T-helper 2 cell treated with Interferon-gamma antibody and Interleukin-4, amounts not matched to agents 5 μg/mL and 100 μg/mL, for 36 hours (primary cell): Measurements from ENCODE around the gene RGS7.

Source experiments
- DNase-seq: peaks from one replicate; pipeline ENCODE4 v3.0.0; 2021; ENCODE audit warnings: low spot score
- H3K27ac Mint-ChIP-seq: one replicate; pipeline ENCODE4 v1.8.0; 2021; ENCODE audit warnings: mild to moderate bottlenecking, mixed read lengths
- H3K27me3 Mint-ChIP-seq: one replicate; pipeline ENCODE4 v1.8.0; 2021; ENCODE audit warnings: low read depth, mixed read lengths
- H3K36me3 Mint-ChIP-seq: one replicate; pipeline ENCODE4 v1.8.0; 2021; ENCODE audit warnings: low read depth, mixed read lengths
- H3K4me1 Mint-ChIP-seq: one replicate; pipeline ENCODE4 v1.8.0; 2021; ENCODE audit warnings: low read depth, mixed read lengths
- H3K4me3 Mint-ChIP-seq: one replicate; pipeline ENCODE4 v1.8.0; 2022; ENCODE audit warnings: mild to moderate bottlenecking, moderate library complexity, mixed read lengths
- H3K9me3 Mint-ChIP-seq: one replicate; pipeline ENCODE4 v1.8.0; 2021; ENCODE audit warnings: mixed read lengths

The RGS7 gene

DNA sequence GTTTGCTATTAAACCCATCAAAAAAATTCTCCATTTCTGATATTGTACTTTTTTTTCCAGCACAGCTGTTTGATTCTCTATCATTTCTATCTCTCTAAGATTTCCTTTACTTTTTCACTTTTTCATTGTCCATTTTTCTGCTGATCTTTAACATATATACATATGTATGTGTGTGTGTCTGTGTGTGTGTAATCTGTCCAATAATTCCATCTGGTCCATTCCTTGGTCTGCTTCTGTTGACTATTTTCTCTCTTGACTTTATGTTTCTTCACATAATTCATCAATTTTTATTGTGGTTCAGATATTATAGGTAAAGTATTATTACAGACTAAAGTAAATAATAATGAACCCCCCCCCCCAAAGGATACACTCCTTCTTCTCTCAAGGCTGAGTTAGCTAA, 84.2 kb downstream of the RGS7 start:
- H3K9me3 Mint-ChIP-seq, result peaks cover 52% of the 10 kb centered on the region
- H3K4me1 Mint-ChIP-seq, result no peaks in the 10 kb centered on the region
- H3K4me3 Mint-ChIP-seq, result no peak overlapping the region
- H3K36me3 Mint-ChIP-seq, result no peaks in the 10 kb centered on the region
- no peaks in the 10 kb centered on the region for H3K27me3 Mint-ChIP-seq
- H3K27ac Mint-ChIP-seq, result no peak overlapping the region
- DNase-seq, result no peak

DNA sequence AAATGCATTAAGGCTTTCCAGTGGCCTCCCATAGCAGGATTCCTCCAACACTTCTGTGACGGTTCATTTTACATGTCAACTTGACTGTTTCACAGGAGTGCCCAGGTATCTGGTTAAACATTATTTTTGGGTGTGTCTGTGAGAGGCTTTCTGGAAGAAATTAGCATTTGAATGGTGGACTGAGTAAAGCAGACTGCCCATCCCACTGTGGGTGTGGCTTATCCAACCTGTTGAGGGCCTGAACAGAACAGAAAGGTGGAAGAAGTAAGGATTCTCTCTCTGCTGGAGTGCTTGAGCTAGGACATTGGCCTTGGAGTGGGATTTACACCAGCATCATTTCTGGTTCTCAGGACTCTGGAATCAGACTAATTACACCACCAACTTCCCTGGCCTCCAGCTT, 85.6 kb downstream of the RGS7 start:
- no peak overlapping the region for H3K4me3 Mint-ChIP-seq
- no peaks in the 10 kb centered on the region for H3K4me1 Mint-ChIP-seq
- no peak for DNase-seq
- H3K27me3 Mint-ChIP-seq, result no peaks in the 10 kb centered on the region
- H3K36me3 Mint-ChIP-seq, result no peaks in the 10 kb centered on the region
- peaks cover 46% of the 10 kb centered on the region for H3K9me3 Mint-ChIP-seq
- no peak overlapping the region for H3K27ac Mint-ChIP-seq

DNA sequence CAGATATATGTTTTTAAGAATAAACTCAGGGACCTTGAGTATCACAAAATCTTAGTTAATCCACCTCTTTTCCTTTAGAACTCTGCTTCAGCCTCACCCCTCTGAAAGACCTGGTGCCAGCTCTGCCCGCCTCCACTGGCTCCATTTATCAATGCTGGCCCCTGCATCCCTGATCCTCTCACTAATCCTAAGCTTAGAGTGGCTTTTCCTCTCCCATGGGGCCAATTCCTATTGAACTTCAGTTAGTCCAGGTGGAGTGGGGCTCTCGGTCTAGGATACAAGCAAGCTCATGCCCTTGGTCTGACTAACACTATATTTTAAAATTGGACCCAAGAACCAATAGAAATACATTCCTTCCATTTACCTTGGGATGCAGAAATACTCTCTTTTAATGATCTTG, 87.0 kb downstream of the RGS7 start:
- DNase-seq, result no peak
- peaks cover 40% of the 10 kb centered on the region for H3K9me3 Mint-ChIP-seq
- no peak overlapping the region for H3K27ac Mint-ChIP-seq
- no peaks in the 10 kb centered on the region for H3K27me3 Mint-ChIP-seq
- no peaks in the 10 kb centered on the region for H3K4me1 Mint-ChIP-seq
- H3K36me3 Mint-ChIP-seq, result no peaks in the 10 kb centered on the region
- H3K4me3 Mint-ChIP-seq, result no peak overlapping the region

DNA sequence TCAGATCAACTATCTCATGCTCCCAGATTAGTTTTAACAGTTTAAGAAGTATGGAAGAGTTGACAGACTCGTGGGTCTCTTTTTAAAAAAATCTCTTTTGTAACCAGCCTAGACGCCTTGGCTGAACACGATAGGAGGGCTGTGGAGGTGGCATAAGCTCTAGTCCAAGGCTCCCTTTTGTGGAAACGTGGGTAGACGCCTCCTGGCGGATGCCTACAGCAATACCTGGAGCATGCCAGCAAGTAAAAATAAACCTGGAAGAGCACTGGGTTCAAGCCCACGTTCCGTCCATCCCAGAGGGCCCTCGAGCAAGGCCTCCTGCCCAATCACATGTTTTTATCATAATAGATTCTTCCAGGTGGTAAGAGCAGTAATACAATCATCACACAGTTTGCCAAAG, 87.9 kb downstream of the RGS7 start:
- peaks cover 35% of the 10 kb centered on the region for H3K9me3 Mint-ChIP-seq
- H3K4me1 Mint-ChIP-seq, result no peaks in the 10 kb centered on the region
- H3K27me3 Mint-ChIP-seq, result no peaks in the 10 kb centered on the region
- no peak for DNase-seq
- H3K4me3 Mint-ChIP-seq, result no peak overlapping the region
- no peaks in the 10 kb centered on the region for H3K36me3 Mint-ChIP-seq
- no peak overlapping the region for H3K27ac Mint-ChIP-seq

DNA sequence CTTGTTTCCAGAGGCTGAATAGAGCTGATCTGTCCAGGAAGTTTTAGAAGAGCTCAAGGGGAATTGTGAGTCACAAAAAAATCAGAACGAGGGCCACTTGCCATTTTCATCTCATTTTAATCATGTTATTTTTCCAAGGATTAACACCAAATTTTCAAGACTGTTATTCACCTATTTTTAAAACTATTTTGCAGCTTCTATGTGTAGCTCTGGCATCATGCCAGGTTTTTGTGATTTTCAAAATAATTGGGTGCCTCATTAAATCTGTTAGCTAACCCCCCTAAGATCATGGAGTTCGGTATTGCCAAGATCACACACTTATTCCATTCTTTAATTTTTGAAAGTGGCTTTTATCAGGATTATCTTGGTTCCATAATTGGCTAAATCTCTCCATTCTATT, 90.9 kb downstream of the RGS7 start:
- Mint-ChIP-seq H3K36me3 (no peaks in the 10 kb centered on the region), H3K4me3 (no peak overlapping the region), H3K27ac (no peak overlapping the region), H3K27me3 (no peaks in the 10 kb centered on the region), H3K4me1 (no peaks in the 10 kb centered on the region), H3K9me3 (peaks cover 11% of the 10 kb centered on the region)
- no peak for DNase-seq

DNA sequence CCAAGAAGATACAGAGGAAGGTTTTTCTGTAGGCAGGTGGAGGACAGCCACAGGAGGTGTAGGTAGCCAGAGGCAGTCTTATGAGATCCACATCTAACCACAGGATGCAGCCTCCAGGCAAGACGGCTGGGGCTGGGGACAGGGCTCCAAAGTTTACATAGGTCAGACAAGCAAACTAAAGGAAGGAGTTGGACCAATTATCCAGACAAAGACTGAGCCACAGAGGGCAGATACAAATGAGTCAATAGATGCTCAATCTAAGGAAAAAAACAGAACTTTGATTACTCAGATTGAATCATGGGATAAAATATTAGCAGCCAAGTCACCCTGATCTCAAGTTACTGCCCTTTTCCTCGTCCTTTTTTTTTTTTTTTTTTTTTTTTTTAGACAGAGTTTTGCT, 91.6 kb downstream of the RGS7 start:
- H3K27me3 Mint-ChIP-seq, result no peaks in the 10 kb centered on the region
- peaks cover 11% of the 10 kb centered on the region for H3K9me3 Mint-ChIP-seq
- H3K4me3 Mint-ChIP-seq, result no peak overlapping the region
- no peak overlapping the region for H3K27ac Mint-ChIP-seq
- no peaks in the 10 kb centered on the region for H3K36me3 Mint-ChIP-seq
- no peak for DNase-seq
- H3K4me1 Mint-ChIP-seq, result no peaks in the 10 kb centered on the region

DNA sequence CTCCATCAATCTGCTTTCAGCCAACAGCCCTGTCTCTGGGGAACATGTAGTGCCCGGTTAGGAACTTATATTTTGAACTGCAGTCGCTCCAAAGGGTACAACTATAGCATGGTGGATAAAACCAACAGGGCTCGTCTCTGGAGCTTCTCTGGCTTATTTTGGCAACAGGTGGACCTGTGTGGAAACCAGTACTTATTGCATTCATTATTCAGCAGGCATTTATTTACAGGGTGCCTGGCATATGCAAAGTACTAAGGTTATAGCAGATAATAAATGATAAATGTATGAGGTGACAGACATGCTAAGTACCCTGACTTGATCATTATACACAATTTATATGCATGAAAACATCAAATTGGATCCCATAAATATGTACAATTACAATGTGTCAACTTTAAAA, 93.7 kb downstream of the RGS7 start:
- Mint-ChIP-seq H3K4me3 (no peak overlapping the region), H3K4me1 (no peaks in the 10 kb centered on the region), H3K36me3 (no peaks in the 10 kb centered on the region), H3K27me3 (no peaks in the 10 kb centered on the region), H3K27ac (no peak overlapping the region), H3K9me3 (peaks cover 10% of the 10 kb centered on the region)
- no peak for DNase-seq

DNA sequence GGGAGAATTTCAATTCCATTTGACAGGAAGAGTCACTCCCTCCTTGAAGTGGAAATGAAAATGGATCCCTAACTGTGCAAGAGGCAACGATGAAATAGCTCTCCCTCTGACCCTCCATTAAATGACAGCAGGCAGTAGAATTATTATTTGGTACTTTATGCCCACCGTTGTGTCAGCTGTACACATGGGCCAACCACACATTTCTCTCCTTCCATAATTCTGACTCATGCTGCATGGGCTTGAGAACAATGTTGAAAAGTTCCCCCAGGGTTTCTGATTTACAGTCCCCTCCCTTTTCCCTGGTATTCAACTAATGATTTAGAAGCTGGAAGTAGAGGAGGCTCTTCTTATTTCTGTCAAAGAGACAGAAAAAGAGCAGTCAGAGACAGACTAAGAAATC, 103.5 kb downstream of the RGS7 start:
- no peaks in the 10 kb centered on the region for H3K4me1 Mint-ChIP-seq
- H3K27ac Mint-ChIP-seq, result no peak overlapping the region
- DNase-seq, result no peak
- peaks cover 20% of the 10 kb centered on the region for H3K9me3 Mint-ChIP-seq
- no peaks in the 10 kb centered on the region for H3K27me3 Mint-ChIP-seq
- no peaks in the 10 kb centered on the region for H3K36me3 Mint-ChIP-seq
- H3K4me3 Mint-ChIP-seq, result no peak overlapping the region

DNA sequence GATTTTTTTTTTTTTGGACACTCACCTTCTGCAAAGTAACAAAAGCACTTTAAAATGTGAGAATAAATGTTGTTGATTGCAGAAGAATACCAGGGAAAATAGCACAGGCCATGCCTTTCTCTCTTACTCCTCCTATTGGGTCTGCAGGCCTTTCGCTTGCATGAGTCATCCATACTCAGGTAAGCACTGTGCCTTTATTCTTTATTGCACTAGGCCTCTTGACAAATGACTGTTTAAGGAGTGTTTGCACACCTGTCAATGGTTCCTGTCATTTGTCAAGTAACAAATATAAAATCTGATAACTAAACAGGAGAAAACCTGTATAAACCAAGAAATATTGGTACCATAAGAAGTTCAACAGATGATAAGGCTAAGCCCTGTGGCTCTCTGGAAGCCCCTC, 106.5 kb downstream of the RGS7 start:
- Mint-ChIP-seq H3K36me3 (no peaks in the 10 kb centered on the region), H3K27me3 (no peaks in the 10 kb centered on the region), H3K4me3 (no peak overlapping the region), H3K9me3 (peaks cover 33% of the 10 kb centered on the region), H3K27ac (no peak overlapping the region), H3K4me1 (no peaks in the 10 kb centered on the region)
- no peak for DNase-seq

DNA sequence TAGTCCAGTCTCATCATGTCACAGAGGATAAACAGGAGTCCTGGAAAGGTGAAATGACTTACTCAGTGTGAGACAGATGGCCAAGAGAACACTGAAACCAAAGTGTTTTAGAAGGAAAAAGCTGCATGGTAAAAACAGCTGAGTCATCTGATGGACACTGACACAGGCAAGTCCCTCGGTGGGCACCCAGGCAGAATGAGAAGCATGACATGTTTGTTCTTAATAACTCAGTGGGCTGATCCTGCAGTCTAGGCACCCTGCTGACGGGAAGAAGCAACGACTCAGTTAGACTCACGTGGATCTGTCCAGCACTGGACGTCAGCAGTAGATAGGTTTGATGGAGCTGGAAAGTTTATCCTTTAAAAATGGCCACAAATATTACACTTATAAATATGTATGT, 116.9 kb downstream of the RGS7 start:
- DNase-seq, result no peak
- no peaks in the 10 kb centered on the region for H3K4me1 Mint-ChIP-seq
- H3K27me3 Mint-ChIP-seq, result no peaks in the 10 kb centered on the region
- H3K9me3 Mint-ChIP-seq, result peaks cover 13% of the 10 kb centered on the region
- H3K27ac Mint-ChIP-seq, result no peak overlapping the region
- no peak overlapping the region for H3K4me3 Mint-ChIP-seq
- no peaks in the 10 kb centered on the region for H3K36me3 Mint-ChIP-seq

DNA sequence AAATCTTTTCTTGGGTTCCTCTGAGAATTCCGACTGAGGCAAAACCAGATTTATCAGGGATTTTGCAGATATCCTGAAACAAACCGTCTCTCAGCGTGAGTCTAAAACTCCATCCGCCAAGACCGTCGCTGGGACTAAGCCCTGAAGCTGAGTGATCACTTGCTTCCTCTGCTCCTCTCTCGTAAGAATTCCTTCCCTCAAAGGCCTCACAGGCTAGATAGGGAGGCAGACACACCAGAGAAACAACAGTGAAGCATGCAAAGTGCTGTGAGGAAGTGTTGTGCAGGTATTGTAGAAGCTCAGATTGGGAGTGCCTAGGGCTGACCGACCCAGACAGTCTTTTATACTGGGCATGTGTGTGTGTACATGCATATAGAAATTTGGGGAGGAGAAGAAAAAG, 119.1 kb downstream of the RGS7 start:
- Mint-ChIP-seq H3K9me3 (peaks cover 7% of the 10 kb centered on the region), H3K4me3 (no peak overlapping the region), H3K27ac (no peak overlapping the region), H3K4me1 (no peaks in the 10 kb centered on the region), H3K27me3 (no peaks in the 10 kb centered on the region), H3K36me3 (no peaks in the 10 kb centered on the region)
- DNase-seq, result no peak

DNA sequence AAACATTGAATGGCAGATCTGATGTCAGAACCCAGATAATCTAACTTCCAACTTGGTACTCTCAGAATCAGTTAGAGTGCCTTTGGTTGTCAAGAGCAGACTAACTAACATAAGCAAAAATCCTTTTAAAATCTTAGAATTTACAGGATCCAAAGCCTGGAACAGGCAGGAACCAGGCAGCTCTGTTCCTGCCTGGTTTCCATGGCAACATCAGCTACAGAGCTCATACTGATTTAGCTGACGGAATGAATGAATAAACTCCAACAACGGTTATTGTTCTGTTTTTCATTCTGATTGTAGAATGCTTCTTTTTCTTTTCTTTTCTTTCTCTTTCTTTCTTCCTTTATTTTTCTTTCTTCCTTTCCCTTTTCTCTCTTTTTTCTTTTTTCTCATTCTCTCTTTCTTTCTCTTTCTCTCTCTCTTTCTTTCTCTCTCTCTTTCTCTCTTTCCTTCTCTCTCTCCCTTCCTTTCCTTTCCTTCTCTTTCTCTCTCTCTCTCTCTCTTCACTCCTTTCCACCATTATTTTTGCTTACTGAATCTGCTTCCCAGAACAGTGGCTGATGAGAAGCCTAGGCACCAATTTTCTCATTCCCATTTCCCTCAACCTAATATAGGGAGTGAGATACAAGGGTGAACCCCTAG, 121.6 kb downstream of the RGS7 start:
- Mint-ChIP-seq H3K4me1 (no peaks in the 10 kb centered on the region), H3K9me3 (peaks cover 3% of the 10 kb centered on the region), H3K27ac (no peak overlapping the region), H3K4me3 (no peak overlapping the region), H3K27me3 (no peaks in the 10 kb centered on the region), H3K36me3 (no peaks in the 10 kb centered on the region)
- no peak for DNase-seq

DNA sequence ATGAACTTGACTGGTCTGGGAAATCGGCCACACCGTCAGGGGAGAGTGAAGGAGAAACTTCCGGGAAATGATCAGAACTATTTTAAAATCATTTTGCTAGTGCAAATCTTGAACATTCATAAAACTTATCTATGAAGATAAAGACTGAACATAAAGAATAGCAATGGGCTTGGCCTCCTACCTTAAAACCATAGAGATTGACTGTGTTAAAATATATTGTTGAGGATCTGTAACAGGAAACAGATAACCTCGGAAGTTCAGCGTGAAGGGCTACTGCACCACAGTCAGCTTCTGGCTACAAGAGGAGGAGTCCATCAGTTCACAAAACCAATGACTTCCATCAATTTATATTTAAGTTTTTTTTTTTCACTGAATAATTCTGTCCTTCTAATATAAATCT, 127.3 kb downstream of the RGS7 start:
- H3K36me3 Mint-ChIP-seq, result no peaks in the 10 kb centered on the region
- peaks cover 12% of the 10 kb centered on the region for H3K9me3 Mint-ChIP-seq
- no peaks in the 10 kb centered on the region for H3K27me3 Mint-ChIP-seq
- DNase-seq, result no peak
- H3K27ac Mint-ChIP-seq, result no peak overlapping the region
- no peaks in the 10 kb centered on the region for H3K4me1 Mint-ChIP-seq
- no peak overlapping the region for H3K4me3 Mint-ChIP-seq

DNA sequence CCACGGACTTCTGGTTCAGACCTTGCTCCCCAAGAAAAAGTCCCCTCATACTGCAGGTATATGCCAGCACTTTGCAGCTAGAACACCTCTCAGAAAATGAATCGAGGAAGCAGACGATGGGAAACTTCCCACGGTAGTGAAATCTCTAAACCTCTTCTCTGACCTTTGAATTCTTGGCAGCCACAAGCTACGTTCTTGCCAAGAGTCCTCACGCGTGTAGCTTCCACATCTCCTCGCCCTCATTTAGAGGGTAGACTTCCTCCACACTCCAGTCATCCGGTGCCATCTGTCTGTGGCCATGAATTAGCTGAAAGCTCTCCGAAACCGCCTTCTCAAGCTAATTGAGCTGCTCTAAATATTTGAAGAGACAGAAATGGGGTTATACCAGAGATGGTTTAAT, 127.8 kb downstream of the RGS7 start:
- no peaks in the 10 kb centered on the region for H3K4me1 Mint-ChIP-seq
- H3K27ac Mint-ChIP-seq, result no peak overlapping the region
- DNase-seq, result no peak
- H3K27me3 Mint-ChIP-seq, result no peaks in the 10 kb centered on the region
- H3K9me3 Mint-ChIP-seq, result peaks cover 16% of the 10 kb centered on the region
- H3K36me3 Mint-ChIP-seq, result no peaks in the 10 kb centered on the region
- H3K4me3 Mint-ChIP-seq, result no peak overlapping the region

DNA sequence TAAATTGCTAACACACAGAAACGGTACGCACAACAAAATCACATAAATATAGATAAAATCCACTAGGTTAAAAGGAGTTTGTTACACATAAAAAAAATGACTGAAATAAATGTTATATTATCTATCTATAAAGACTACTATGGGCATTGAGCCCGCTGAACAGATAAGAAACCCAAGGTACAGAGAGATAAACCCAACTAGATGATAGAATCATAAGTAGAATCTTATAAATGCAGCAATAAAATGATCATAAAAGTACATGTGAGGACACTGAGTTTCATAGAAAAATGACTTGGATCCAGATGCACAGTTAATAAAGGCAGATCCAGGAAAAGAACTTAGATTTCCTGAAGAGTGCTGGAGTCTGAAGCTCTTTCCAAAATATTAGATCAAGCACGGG, 128.7 kb downstream of the RGS7 start:
- no peak overlapping the region for H3K4me3 Mint-ChIP-seq
- H3K9me3 Mint-ChIP-seq, result peaks cover 20% of the 10 kb centered on the region
- no peak overlapping the region for H3K27ac Mint-ChIP-seq
- no peaks in the 10 kb centered on the region for H3K27me3 Mint-ChIP-seq
- DNase-seq, result no peak
- no peaks in the 10 kb centered on the region for H3K4me1 Mint-ChIP-seq
- no peaks in the 10 kb centered on the region for H3K36me3 Mint-ChIP-seq
